Measurements from ENCODE around the gene PCSK5.

DNA sequence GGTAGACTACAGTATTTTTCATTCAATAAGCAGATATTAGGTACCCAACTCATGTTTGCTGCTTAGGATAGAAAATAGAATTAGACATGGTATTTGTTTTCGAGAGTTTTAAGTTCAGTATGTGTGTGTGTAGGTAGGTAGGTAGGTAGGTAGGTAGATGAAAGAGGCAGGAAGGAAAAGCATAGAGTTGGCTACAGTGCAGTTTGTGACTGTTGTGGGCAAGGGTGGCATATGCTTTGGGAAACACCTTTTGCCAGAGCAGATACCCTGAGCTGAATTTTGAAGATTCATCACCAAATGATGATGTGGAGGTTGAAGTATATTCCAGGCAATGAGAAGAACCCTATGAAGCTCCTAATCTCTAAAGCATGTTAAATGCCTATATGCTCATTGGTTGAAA is 20.0 kb upstream of the PCSK5 start:
- TF ChIP-seq, protein P1, sequence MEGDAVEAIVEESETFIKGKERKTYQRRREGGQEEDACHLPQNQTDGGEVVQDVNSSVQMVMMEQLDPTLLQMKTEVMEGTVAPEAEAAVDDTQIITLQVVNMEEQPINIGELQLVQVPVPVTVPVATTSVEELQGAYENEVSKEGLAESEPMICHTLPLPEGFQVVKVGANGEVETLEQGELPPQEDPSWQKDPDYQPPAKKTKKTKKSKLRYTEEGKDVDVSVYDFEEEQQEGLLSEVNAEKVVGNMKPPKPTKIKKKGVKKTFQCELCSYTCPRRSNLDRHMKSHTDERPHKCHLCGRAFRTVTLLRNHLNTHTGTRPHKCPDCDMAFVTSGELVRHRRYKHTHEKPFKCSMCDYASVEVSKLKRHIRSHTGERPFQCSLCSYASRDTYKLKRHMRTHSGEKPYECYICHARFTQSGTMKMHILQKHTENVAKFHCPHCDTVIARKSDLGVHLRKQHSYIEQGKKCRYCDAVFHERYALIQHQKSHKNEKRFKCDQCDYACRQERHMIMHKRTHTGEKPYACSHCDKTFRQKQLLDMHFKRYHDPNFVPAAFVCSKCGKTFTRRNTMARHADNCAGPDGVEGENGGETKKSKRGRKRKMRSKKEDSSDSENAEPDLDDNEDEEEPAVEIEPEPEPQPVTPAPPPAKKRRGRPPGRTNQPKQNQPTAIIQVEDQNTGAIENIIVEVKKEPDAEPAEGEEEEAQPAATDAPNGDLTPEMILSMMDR (IDR thresholded peaks at IDR 0.05) = no peak
- no peak for TF ChIP-seq EZH2 (IDR thresholded peaks at IDR 0.05; ENCODE audit: borderline replicate concordance, insufficient read depth, low read depth, low read length, poor library complexity, severe bottlenecking)
